Measurements from ENCODE around the gene CFAP100.

The CFAP100 gene

DNA sequence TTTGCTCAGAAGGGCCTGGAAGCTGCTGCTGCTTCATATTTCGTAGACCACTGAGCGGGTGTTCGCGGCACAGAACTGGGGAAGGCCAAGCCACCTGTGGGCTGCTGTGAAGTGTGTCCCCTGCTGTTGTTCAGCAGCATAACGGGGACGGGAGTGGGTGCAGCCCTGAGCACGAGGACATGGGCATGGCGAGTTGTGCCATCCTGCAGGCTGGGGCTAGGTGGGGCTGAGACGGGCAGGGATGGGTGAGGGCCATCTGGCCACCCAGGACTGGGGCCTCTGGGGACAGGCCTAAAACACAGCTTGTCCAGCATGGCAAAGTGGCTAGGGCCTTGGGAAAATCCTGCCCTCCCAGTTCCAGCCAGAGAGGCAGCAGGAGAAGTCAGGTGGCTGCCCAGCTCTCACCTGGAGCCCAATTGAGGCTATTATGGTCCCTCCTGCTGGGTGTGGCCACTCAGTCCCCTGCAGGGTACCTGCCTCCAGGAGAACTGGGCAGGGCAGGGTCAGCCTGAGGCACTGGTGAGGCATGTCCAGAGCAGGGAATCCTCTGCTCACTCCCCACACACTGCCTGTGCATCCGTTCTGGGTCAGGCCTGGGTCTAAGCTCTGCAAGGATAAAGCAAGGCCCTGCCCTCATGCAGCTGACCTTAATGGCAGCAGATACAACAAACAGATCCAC is 29.5 kb downstream of the CFAP100 start:
- TF ChIP-seq, protein P1, sequence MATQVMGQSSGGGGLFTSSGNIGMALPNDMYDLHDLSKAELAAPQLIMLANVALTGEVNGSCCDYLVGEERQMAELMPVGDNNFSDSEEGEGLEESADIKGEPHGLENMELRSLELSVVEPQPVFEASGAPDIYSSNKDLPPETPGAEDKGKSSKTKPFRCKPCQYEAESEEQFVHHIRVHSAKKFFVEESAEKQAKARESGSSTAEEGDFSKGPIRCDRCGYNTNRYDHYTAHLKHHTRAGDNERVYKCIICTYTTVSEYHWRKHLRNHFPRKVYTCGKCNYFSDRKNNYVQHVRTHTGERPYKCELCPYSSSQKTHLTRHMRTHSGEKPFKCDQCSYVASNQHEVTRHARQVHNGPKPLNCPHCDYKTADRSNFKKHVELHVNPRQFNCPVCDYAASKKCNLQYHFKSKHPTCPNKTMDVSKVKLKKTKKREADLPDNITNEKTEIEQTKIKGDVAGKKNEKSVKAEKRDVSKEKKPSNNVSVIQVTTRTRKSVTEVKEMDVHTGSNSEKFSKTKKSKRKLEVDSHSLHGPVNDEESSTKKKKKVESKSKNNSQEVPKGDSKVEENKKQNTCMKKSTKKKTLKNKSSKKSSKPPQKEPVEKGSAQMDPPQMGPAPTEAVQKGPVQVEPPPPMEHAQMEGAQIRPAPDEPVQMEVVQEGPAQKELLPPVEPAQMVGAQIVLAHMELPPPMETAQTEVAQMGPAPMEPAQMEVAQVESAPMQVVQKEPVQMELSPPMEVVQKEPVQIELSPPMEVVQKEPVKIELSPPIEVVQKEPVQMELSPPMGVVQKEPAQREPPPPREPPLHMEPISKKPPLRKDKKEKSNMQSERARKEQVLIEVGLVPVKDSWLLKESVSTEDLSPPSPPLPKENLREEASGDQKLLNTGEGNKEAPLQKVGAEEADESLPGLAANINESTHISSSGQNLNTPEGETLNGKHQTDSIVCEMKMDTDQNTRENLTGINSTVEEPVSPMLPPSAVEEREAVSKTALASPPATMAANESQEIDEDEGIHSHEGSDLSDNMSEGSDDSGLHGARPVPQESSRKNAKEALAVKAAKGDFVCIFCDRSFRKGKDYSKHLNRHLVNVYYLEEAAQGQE (IDR thresholded peaks at IDR 0.05; ENCODE audit: insufficient read depth in 1 of 2, low read depth in 2 of 2, low read length in 2 of 2): no peak
- no peak for TF ChIP-seq SIN3A (IDR thresholded peaks at IDR 0.05; ENCODE audit: borderline replicate concordance, insufficient read depth, low read length)
- TF ChIP-seq POLR2AphosphoS5 (IDR thresholded peaks at IDR 0.05; ENCODE audit: low read depth, low read length): no peak
- TF ChIP-seq TAF1 (IDR thresholded peaks at IDR 0.05; ENCODE audit: borderline replicate concordance, insufficient read depth, low read length): no peak
- no peak for TF ChIP-seq FOXP2 (optimal IDR thresholded peaks at IDR 0.05; ENCODE audit: borderline replicate concordance, extremely low read depth, extremely low read length, insufficient read depth)

DNA sequence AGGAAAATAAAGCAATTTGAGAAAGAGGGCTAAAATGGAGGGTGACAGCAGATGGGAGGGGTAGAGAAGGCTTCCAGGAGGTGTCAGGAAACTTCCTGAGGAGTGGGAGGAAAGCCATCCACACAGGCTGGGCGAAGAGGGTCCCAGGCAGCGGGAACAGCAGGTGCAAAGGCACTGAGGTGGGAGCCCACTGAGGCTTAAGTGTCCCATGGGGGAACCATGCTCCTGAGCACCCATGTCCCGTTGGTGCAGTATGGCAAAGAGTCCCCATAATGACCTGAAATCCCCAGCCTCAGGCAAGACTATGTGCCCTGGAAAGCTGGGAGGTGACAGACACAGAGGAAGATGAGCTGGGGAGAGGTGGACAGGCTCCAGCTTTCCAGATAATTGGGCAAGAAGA is 30.0 kb downstream of the CFAP100 start:
- no peak for TF ChIP-seq POLR2AphosphoS5 (IDR thresholded peaks at IDR 0.05; ENCODE audit: low read depth, low read length)
- no peak for TF ChIP-seq TAF1 (IDR thresholded peaks at IDR 0.05; ENCODE audit: borderline replicate concordance, insufficient read depth, low read length)
- TF ChIP-seq SIN3A (IDR thresholded peaks at IDR 0.05; ENCODE audit: borderline replicate concordance, insufficient read depth, low read length): no peak
- TF ChIP-seq, protein P1 (IDR thresholded peaks at IDR 0.05; ENCODE audit: insufficient read depth in 1 of 2, low read depth in 2 of 2, low read length in 2 of 2): no peak
- no peak for TF ChIP-seq FOXP2 (optimal IDR thresholded peaks at IDR 0.05; ENCODE audit: borderline replicate concordance, extremely low read depth, extremely low read length, insufficient read depth)

DNA sequence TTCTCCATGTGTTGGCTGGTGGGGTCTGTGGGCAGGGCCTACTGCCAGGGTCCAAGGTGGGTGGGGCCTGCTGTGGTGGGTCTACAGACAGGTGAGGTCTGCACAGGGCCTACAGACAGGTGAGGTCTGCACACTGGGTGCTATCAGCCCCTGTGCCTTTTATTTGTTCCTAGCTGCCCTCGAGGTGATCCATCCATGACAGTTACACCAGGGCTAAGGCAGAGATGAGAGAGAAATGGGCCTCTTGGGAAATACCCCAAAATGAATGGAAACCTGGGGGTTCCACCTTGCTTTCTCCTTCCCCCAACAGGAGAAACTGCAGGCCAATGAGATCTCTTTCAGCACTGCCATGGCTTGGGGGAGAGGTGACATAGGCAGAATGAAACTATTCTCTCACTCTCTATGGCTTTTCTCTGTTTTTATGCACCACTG is 36.4 kb downstream of the CFAP100 start:
- TF ChIP-seq FOXP2 (optimal IDR thresholded peaks at IDR 0.05; ENCODE audit: borderline replicate concordance, extremely low read depth, extremely low read length, insufficient read depth) (no peak), SIN3A (IDR thresholded peaks at IDR 0.05; ENCODE audit: borderline replicate concordance, insufficient read depth, low read length) (no peak), POLR2AphosphoS5 (IDR thresholded peaks at IDR 0.05; ENCODE audit: low read depth, low read length) (no peak), TAF1 (IDR thresholded peaks at IDR 0.05; ENCODE audit: borderline replicate concordance, insufficient read depth, low read length) (no peak)
- TF ChIP-seq, protein P1 (IDR thresholded peaks at IDR 0.05; ENCODE audit: insufficient read depth in 1 of 2, low read depth in 2 of 2, low read length in 2 of 2): no peak

DNA sequence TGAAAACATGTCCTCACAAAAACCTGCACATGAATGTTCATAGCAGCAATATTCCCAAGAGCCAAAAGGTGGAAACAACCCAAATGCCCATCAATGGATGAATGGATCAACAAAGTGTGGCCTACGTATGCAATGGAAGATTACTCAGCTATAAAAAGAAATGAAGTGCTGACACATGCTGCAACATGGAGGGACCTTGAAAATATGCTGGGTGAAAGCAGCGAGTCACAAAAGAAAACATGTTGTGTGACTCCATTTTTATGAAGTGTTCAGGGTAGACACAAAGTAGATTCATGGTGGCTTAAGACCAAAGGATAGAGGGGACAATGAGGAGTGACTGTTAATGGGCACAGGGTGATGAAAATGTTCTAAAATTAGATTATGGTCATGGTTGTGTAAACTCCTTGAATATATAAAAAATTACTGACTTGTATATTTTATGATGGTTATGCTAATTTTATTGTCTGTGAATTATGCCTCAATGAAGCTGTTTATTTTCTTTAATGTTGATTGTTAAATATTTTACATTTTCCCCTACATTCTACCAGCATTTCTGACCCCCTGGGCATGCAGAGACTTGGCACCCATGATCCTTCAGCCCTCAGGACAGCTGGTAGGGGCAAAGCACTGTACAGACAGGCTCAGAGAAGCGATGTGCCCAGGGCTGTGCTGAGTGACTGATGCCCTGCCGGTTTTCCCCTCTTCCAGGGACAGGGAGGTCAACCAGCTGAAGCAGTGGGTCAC is 37.8 kb downstream of the CFAP100 start:
- TF ChIP-seq SIN3A (IDR thresholded peaks at IDR 0.05; ENCODE audit: borderline replicate concordance, insufficient read depth, low read length): no peak
- no peak for TF ChIP-seq TAF1 (IDR thresholded peaks at IDR 0.05; ENCODE audit: borderline replicate concordance, insufficient read depth, low read length)

DNA sequence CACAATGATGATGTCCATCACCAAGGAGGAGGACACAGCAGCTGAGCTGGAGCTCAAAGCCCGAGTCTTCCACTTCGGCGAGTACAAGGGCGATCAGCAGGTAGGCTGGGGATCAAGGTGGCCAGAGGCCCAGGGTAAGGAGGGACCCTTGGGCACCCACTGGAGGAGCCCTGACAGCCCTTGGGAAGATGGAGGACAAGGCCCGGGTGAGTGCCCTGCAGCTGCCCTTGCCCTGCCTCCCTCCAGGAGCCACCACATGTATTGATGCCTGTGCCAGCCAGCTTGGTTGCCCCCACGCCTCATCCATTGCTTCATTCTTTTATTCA is 38.4 kb downstream of the CFAP100 start:
- no peak for TF ChIP-seq FOXP2 (optimal IDR thresholded peaks at IDR 0.05; ENCODE audit: borderline replicate concordance, extremely low read depth, extremely low read length, insufficient read depth)
- no peak for TF ChIP-seq SIN3A (IDR thresholded peaks at IDR 0.05; ENCODE audit: borderline replicate concordance, insufficient read depth, low read length)
- no peak for TF ChIP-seq TAF1 (IDR thresholded peaks at IDR 0.05; ENCODE audit: borderline replicate concordance, insufficient read depth, low read length)
- no peak for TF ChIP-seq POLR2AphosphoS5 (IDR thresholded peaks at IDR 0.05; ENCODE audit: low read depth, low read length)
- TF ChIP-seq, protein P1 (IDR thresholded peaks at IDR 0.05; ENCODE audit: insufficient read depth in 1 of 2, low read depth in 2 of 2, low read length in 2 of 2): no peak
